K562 (cell line): ENCODE results near the gene RGS14. TPM values are rescaled to one million over a fixed set of nuclear protein-coding genes. Genes with fewer than 3 reads are reported as not detected.

Experiments
- ATAC-seq: fragments of 200-7000 bp; cut with Tn5 transposase; 3 replicates; pipeline ENCODE4 v1.9.1; 2020; ENCODE audit warnings: moderate library complexity
- BruUV-seq: library from RNA; stranded (reverse); fragments of 400-500 nt; replicated peaks from 2 replicates; lab custom pipeline; 2021; lab: Mats Ljungman, UMichigan
- CTCF ChIA-PET: fragments of 300-600 bp; formaldehyde crosslinking; extraction: SDS; loops from one replicate; lab custom pipeline; 2021; ENCODE audit warnings: low intra/inter-chr PET ratio; lab: Yijun Ruan, JAX
- POLR2A ChIA-PET: fragments of 300-600, 350-650 bp; sonication (Branson Sonifier 250); formaldehyde crosslinking; extraction: SDS; loops from one replicate; lab custom pipeline; 2021; ENCODE audit warnings: antibody characterized with exemption, inconsistent platforms; lab: Yijun Ruan, JAX
- DNase-seq, 4 experiments: peaks; one replicate each; pipeline versions ENCODE4 v3.0.0 to v3.0.0-alpha.2; 2011 to 2018; ENCODE audit warnings: low spot score in 3 of 4, mixed read lengths in 3 of 4; ENCODE audit errors: extremely low read depth in 1 of 4
- FAIRE-seq: peaks from 2 replicates; lab custom pipeline; 2011; peaks lifted over from hg19 to GRCh38; lab: Jason Lieb, UNC
- H2AFZ ChIP-seq: 2 replicates; pipeline ENCODE4 v1.6.0; 2011; ENCODE audit warnings: low read depth, low read length, control low read depth, inconsistent platforms
- H3K27ac ChIP-seq: fragments of 200-600 bp; 3 replicates; pipeline ENCODE4 v1.8.0; 2011; ENCODE audit warnings: low read depth, mild to moderate bottlenecking, control low read depth, inconsistent platforms, low read length, moderate library complexity, mixed read lengths; ENCODE audit errors: extremely low read depth
- H3K27me3 ChIP-seq, 2 experiments: fragments of 300-600 bp in 1 of 2; 2 replicates in 1 of 2; 3 replicates in 1 of 2; pipeline versions ENCODE4 v1.6.0 to v1.8.0; 2011; ENCODE audit warnings: inconsistent platforms in 2 of 2, low read length in 2 of 2, mild to moderate bottlenecking in 1 of 2, mixed read lengths in 1 of 2, moderate library complexity in 1 of 2; ENCODE audit not compliant: control insufficient read depth in 2 of 2, insufficient read depth in 2 of 2
- H3K36me3 ChIP-seq: fragments of 300-600 bp; 3 replicates; pipeline ENCODE4 v1.8.0; 2011; ENCODE audit warnings: mild to moderate bottlenecking, low read length, inconsistent platforms; ENCODE audit not compliant: control insufficient read depth, insufficient read depth
- H3K4me1 ChIP-seq, 2 experiments: fragments of 200-600 bp in 1 of 2; replicated peaks in 1 of 2; 2 replicates in 1 of 2; 3 replicates in 1 of 2; pipeline versions ENCODE4 v1.5.1 to v1.8.0; 2011; ENCODE audit warnings: inconsistent platforms in 2 of 2, low read length in 2 of 2, mild to moderate bottlenecking in 1 of 2, mixed read lengths in 1 of 2, moderate library complexity in 1 of 2; ENCODE audit not compliant: control insufficient read depth in 2 of 2, insufficient read depth in 2 of 2
- H3K4me2 ChIP-seq: 2 replicates; pipeline ENCODE4 v1.6.1; 2011; ENCODE audit warnings: low read length, control low read depth, inconsistent platforms, mixed read lengths; ENCODE audit not compliant: insufficient read depth
- H3K4me3 ChIP-seq: fragments of 200-600 bp; sonication (generic), shearing (Covaris generic); 2 replicates; pipeline ENCODE4 v1.5.1; 2016; ENCODE audit warnings: control low read depth, inconsistent platforms
- H3K79me2 ChIP-seq: fragments of 200-600 bp; 3 replicates; pipeline ENCODE4 v1.8.0; 2011; ENCODE audit warnings: low read length, inconsistent platforms; ENCODE audit not compliant: control insufficient read depth, insufficient read depth
- H3K9ac ChIP-seq, 2 experiments: 2 replicates each; pipeline versions ENCODE4 v1.6.0 to v1.6.1; 2011; ENCODE audit warnings: low read depth in 2 of 2, low read length in 2 of 2, control low read depth in 1 of 2, inconsistent platforms in 1 of 2, mild to moderate bottlenecking in 1 of 2, mixed read lengths in 1 of 2; ENCODE audit not compliant: insufficient read depth in 1 of 2
- H3K9me1 ChIP-seq: one replicate; pipeline ENCODE4 v1.6.0; 2011; ENCODE audit warnings: inconsistent platforms, mild to moderate bottlenecking, low read length, moderate library complexity; ENCODE audit not compliant: control insufficient read depth, insufficient read depth
- H3K9me3 ChIP-seq: replicated peaks from 2 replicates; pipeline ENCODE4 v1.5.1; 2011; ENCODE audit warnings: low read depth, low read length, inconsistent platforms; ENCODE audit not compliant: control insufficient read depth, insufficient read depth
- H4K20me1 ChIP-seq: replicated peaks from 2 replicates; pipeline ENCODE4 v1.6.1; 2011; ENCODE audit warnings: low read length, inconsistent platforms, mixed read lengths; ENCODE audit not compliant: control insufficient read depth, insufficient read depth
- CREB3L1 ChIP-seq: fragments of 450-650 bp; IDR thresholded peaks from 2 replicates; pipeline ENCODE4 v1.6.1; 2014; ENCODE audit warnings: low read depth, mild to moderate bottlenecking, moderate library complexity, borderline replicate concordance
- MXI1 ChIP-seq: IDR thresholded peaks from 2 replicates; pipeline ENCODE4 v1.6.1; 2011; ENCODE audit warnings: low read depth, mild to moderate bottlenecking, improper control_type of control experiment, low read length
- POLR2G ChIP-seq: fragments of 200-400 bp; formaldehyde crosslinking; IDR thresholded peaks from 2 replicates; pipeline ENCODE4 v1.6.1; 2017; ENCODE audit warnings: low read depth, mild to moderate bottlenecking, antibody characterized with exemption, low read length, moderate library complexity
- ZZZ3 ChIP-seq: fragments of 450-650 bp; IDR thresholded peaks from 2 replicates; pipeline ENCODE4 v1.6.1; 2016; ENCODE audit warnings: antibody characterized with exemption, mild to moderate bottlenecking, moderate library complexity
- WGBS: fragments of 100-300 bp; shearing (Covaris generic); methylation state at CpG from one replicate; pipeline ENCODE4 v1.1.6; 2016; ENCODE audit warnings: low coverage, mixed read lengths; ENCODE audit not compliant: insufficient coverage; ENCODE audit errors: missing lambda C conversion rate; 5-methylcytosine and 5-hydroxymethylcytosine counted together
- in situ Hi-C: fragments of 300-500 bp; cut with MboI; formaldehyde crosslinking; loops from 4 replicates; pipeline ENCODE4 v1.15.0; 2018; ENCODE audit warnings: inconsistent platforms, mixed read lengths
- intact Hi-C: fragments of 100-400 bp; cut with micrococcal nuclease; formaldehyde crosslinking; loops from 2 replicates; pipeline ENCODE4 v1.14.2; 2022
- polyA plus RNA-seq, 8 experiments: library from polyadenylated mRNA; depleted of rRNA in 4 of 8; stranded (reverse) in 5 of 8; unstranded in 3 of 8; fragments of >200 nt; fragmentation: Nextera tagmentation in 2 of 8; fragmentation: Illumina TruSeq in 1 of 8; extraction: Ambion mirVana in 2 of 8; extraction: Trizol in 1 of 8; gene quantifications; 2 replicates each; pipeline versions ENCODE4 v1.2.1 to v1.2.3, GENCODE V29; 2011 to 2014; ENCODE audit warnings: inconsistent platforms in 1 of 8, missing spikeins in 1 of 8
- total RNA-seq, 7 experiments: library from RNA; depleted of rRNA in 6 of 7; stranded (reverse); fragments of >200 nt in 6 of 7; fragmentation: Illumina TruSeq in 2 of 7; extraction: Trizol in 2 of 7; gene quantifications; 2 replicates each; pipeline versions ENCODE4 v1.2.1 to v1.2.3, GENCODE V29; 2011 to 2021; ENCODE audit warnings: low replicate concordance in 1 of 7
- TF ChIP-seq, protein P1 (sequence below): conservative IDR thresholded peaks from 2 replicates; pipeline ENCODE4 v1.6.1; 2011; ENCODE audit warnings: low read depth, mild to moderate bottlenecking, low read length; ENCODE audit not compliant: control insufficient read depth

The RGS14 gene
- total and polyA plus RNA-seq, 9 of the 15 experiments (the other 6 are each of a cell fraction or from before 2014, with no cell fraction given), result 0.28 to 75.9 (median 34.5) TPM

DNA sequence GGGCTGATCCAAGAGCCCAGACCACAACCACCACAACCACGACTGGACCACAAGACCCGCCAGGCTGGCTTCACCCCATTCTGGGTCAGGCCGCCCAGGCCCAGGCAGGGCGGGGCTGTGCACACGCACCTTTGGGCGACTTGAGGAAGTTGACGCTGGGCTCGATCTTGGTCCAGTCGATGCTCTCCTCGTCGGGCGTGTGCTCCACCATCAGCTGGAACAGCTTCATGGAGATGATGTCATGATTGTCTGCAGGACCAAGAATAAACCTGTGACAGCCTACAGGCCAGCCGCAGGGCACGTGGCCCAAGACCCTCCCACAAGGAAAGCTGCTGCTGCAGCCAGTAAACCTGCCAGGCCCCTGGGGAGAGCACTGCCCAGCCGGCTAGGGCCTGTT is 23.6 kb upstream of the RGS14 start:
- H3K27ac ChIP-seq, result no peak overlapping the region
- H3K9me3 ChIP-seq, result no peaks in the 10 kb centered on the region
- H3K4me3 ChIP-seq, result no peak overlapping the region
- H3K9ac ChIP-seq, result peak overlapping the region in 1 of 2 experiments; percentile 55; a peak in 1 of 4 replicates
- intact Hi-C loops (no loop called here), in situ Hi-C loops (no loop called here)
- CTCF ChIA-PET, result no interaction called here
- H3K4me1 ChIP-seq, result peaks cover 0 to 4% of the 10 kb centered on the region in 2 experiments; a peak in 1 of 5 replicates
- H3K4me2 ChIP-seq, result no peak overlapping the region
- H3K9me1 ChIP-seq, result no peaks in the 10 kb centered on the region
- POLR2A ChIA-PET, result interaction anchor here (0.6 to 1.8 kb wide), 3 partner anchors 11 to 220 kb away, joined by 3 to 5 read pairs (median 3); no protein-coding TSS in a partner anchor
- 0 out of 2 replicates have a peak, but pooled peaks cover 5% of the 10 kb centered on the region for H4K20me1 ChIP-seq
- no TSS peak for BruUV-seq
- DNase-seq (no peak), ATAC-seq (no peak), FAIRE-seq (no peak)
- no peaks in the 10 kb centered on the region; the same call in 2 of the 3 replicates for H3K79me2 ChIP-seq
- no peaks in the 10 kb centered on the region for H3K27me3 ChIP-seq
- no peak overlapping the region for H2AFZ ChIP-seq
- H3K36me3 ChIP-seq, result peaks cover 96% of the 10 kb centered on the region; the same call in 2 of the 3 replicates
- 85% methylated on average over 9 of the region's 15 CpGs for WGBS
- TF ChIP-seq, protein P1, sequence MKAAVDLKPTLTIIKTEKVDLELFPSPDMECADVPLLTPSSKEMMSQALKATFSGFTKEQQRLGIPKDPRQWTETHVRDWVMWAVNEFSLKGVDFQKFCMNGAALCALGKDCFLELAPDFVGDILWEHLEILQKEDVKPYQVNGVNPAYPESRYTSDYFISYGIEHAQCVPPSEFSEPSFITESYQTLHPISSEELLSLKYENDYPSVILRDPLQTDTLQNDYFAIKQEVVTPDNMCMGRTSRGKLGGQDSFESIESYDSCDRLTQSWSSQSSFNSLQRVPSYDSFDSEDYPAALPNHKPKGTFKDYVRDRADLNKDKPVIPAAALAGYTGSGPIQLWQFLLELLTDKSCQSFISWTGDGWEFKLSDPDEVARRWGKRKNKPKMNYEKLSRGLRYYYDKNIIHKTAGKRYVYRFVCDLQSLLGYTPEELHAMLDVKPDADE, result no peak
- TF ChIP-seq CREB3L1 (no peak), MXI1 (no peak), ZZZ3 (no peak), POLR2G (peak; percentile 8; the same call in 1 of the 2 replicates)
